GM21515 (cell line): ENCODE results near the gene ZNF501.

Experiments
- ATAC-seq: cut with Tn5 transposase; IDR thresholded peaks from one replicate; pipeline ENCODE4 v1.9.1; 2021; ENCODE audit not compliant: unreplicated experiment

ZNF501 gene

GRCh38 chr3:44729384-44729910, at the start of gene ZNF501:
TSS of gene ZNF501 (plus strand) at chr3:44729635. CDS start at chr3:44734422, 4,787 bp downstream.
- ATAC-seq, result peak; percentile 70

GRCh38 chr3:44680921-44681455, 48.4 kb upstream of the ZNF501 start:
- ATAC-seq, result no peak

- ATAC-seq, result no peak
Measured at GRCh38 chr3:44682182-44682896, 47.1 kb upstream of the ZNF501 start.

- ATAC-seq, result peak; percentile 77
Measured at GRCh38 chr3:44685128-44685800, 44.2 kb upstream of the ZNF501 start.

DNA sequence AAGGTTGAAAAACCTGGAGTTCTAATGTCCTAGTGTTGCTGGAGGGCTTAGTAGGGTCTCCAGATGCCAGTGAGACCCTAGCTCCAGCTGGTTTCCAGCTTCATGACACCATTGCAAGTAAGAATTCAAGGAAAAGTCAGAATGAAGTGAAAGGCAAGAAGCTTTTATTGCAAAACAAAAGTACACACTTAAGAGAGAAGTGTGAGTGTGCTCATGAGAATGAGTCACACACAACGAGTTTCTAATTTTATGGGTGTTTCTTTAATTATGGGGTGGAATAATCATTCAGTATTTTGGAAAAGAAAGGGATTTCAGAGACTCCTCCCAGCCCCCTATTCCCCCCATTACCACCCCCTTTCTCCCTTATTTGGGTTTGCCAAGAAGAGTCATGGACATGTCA, 41.5 kb upstream of the ZNF501 start:
- ATAC-seq, result no peak

- ATAC-seq, result no peak
Measured at GRCh38 chr3:44712455-44713075, 16.9 kb upstream of the ZNF501 start, which contains the start of gene ZNF502. TSS of gene ZNF502 (plus strand) at chr3:44712660. CDS start at chr3:44720262, 7,602 bp downstream.

GRCh38 chr3:44721231-44722102, 8.0 kb upstream of the ZNF501 start:
- no peak for ATAC-seq

DNA sequence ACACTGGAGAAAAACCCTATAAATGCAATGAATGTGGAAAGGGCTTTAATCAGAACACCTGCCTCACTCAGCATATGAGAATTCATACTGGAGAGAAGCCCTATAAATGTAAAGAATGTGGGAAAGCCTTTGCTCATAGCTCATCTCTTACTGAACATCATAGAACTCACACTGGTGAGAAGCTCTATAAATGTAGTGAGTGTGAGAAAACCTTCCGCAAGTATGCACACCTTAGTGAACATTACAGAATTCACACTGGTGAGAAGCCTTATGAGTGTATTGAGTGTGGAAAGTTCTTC, 7.4 kb upstream of the ZNF501 start:
- no peak for ATAC-seq

- no peak for ATAC-seq
Measured at GRCh38 chr3:44734646-44735168, 5.3 kb downstream of the ZNF501 start.

- no peak for ATAC-seq
Measured at GRCh38 chr3:44761101-44761423, 31.6 kb downstream of the ZNF501 start.

DNA sequence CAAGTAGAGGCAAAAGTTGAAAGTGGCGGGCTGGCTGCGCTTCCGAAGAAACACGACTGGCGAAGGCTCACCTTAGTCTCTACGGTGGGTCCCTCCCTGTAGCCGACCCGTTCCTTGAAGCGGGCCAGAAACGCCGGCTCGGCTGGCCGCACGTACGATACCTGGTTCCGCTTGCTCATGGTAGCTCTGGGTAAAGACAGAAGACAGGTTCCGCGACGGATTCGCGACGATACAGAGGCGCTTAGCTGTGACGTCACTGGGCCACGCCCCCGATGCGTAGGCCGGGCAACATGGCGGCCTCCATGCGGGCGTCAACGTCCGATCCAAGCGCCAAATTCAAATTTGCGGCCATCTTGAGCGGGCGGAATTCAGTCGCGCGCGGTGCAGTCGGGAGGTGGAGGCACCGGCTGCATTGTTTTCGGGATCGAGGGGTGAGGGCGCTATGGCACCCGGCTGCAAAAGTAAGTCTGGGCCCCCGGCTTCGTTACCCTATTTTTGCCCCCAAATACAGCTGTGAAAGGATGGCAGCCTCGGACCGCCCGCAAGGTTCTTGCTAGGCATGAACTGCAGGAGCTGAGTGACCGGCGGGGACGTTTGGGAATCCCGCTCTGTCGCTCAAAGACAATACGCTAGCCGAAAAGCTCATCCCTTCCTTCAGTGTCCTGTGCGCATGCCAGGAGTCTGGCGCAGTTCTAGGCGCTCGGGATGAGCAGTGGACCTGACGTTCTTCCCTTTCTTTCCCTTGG, 32.2 kb downstream of the ZNF501 start, which contains the start of the genes KIAA1143 and KIF15:
Gene KIAA1143 (minus strand): TSS at position 196 of the 746 bp plus-strand sequence. CDS start 17 bp downstream, at position 179.
Gene KIF15 (plus strand): TSS at position 371 of the 746 bp plus-strand sequence. CDS start 72 bp downstream, at position 443.
- ATAC-seq, result peak; percentile 90

GRCh38 chr3:44762170-44762677, 32.8 kb downstream of the ZNF501 start:
- no peak for ATAC-seq

GRCh38 chr3:44762690-44763089, 33.3 kb downstream of the ZNF501 start:
- ATAC-seq, result no peak

DNA sequence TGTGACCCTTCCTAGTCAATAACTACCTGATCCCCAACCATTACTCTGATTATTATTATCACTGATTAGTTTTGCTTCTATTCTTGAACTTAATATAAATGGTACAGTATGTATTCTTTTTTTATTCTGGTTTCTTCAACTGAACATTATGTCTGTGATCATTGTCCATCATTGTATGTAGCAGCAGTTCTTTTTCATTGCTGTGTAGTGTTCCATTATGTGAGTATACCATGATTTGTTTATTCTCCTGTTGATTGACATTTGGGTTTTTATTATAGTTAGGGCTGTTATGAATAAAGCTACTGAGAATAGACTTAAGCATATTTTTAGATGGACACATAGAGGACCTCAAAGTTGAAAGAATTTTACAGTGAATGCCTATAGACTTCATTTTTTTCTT, 34.8 kb downstream of the ZNF501 start:
- no peak for ATAC-seq

GRCh38 chr3:44771424-44772098, 42.1 kb downstream of the ZNF501 start:
- no peak for ATAC-seq

DNA sequence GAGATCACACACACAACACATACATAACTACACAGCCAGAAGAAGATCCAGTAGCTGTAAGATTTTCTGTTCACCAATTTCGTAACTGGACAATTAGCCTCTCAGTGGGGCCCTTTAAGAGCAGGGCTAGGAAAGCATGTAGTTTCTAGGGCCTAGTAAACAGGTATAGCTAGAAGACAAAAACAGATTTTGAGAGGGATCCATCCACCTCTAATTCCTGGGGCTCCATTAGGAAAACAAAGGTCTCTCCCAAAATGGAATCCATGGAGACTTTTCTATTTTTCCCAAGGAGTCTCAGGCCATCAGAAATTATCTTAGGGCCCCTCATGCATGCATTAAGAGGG, 42.6 kb downstream of the ZNF501 start:
- ATAC-seq, result no peak

- ATAC-seq, result no peak
Measured at GRCh38 chr3:44782891-44783290, 53.5 kb downstream of the ZNF501 start.
